Endothelial cell of umbilical vein (primary cell): ENCODE results near the gene ANKRD28. TPM values are rescaled to one million over a fixed set of nuclear protein-coding genes. Genes with fewer than 3 reads are reported as not detected.

ENCODE experiments used
- BruUV-seq: library from RNA; stranded (reverse); fragments of 400-500 nt; replicated peaks from 2 replicates; lab custom pipeline; 2021; lab: Mats Ljungman, UMichigan
- CTCF ChIA-PET: fragments of 300-600, 350-600 bp; sonication (Branson Sonifier 250); formaldehyde crosslinking; loops from one replicate; lab custom pipeline; 2021; ENCODE audit warnings: antibody characterized with exemption, inconsistent platforms; lab: Charles Lee
- POLR2A ChIA-PET: fragments of 300-600, 350-600 bp; sonication (Branson Sonifier 250); formaldehyde crosslinking; loops from one replicate; lab custom pipeline; 2021; ENCODE audit warnings: antibody characterized with exemption, inconsistent platforms; lab: Charles Lee
- DNase-seq: peaks from one replicate; pipeline ENCODE4 v3.0.0-alpha.2; 2011; ENCODE audit warnings: low read depth, low spot score
- FAIRE-seq: peaks from 2 replicates; lab custom pipeline; 2011; peaks lifted over from hg19 to GRCh38; lab: Jason Lieb, UNC
- H2AFZ ChIP-seq: 2 replicates; pipeline ENCODE4 v1.6.0; 2012; ENCODE audit warnings: low read depth, low read length, control low read depth, inconsistent platforms
- H3K27ac ChIP-seq: 2 replicates; pipeline ENCODE4 v1.5.1; 2011; ENCODE audit warnings: low read depth, mild to moderate bottlenecking, control low read depth, low read length, moderate library complexity; ENCODE audit not compliant: insufficient read depth
- H3K27me3 ChIP-seq, 2 experiments: 2 replicates each; pipeline versions ENCODE4 v1.6.0 to v1.6.1; 2011; ENCODE audit warnings: low read length in 2 of 2, mixed read lengths in 1 of 2; ENCODE audit not compliant: control insufficient read depth in 2 of 2, insufficient read depth in 2 of 2
- H3K36me3 ChIP-seq, 2 experiments: 2 replicates in 1 of 2; 3 replicates in 1 of 2; pipeline ENCODE4 v1.5.1; 2011; ENCODE audit warnings: low read length in 2 of 2, mild to moderate bottlenecking in 1 of 2, moderate library complexity in 1 of 2; ENCODE audit not compliant: control insufficient read depth in 2 of 2, insufficient read depth in 2 of 2; ENCODE audit errors: extremely low read depth in 1 of 2
- H3K4me1 ChIP-seq: 3 replicates; pipeline ENCODE4 v1.5.1; 2011; ENCODE audit warnings: mild to moderate bottlenecking, low read length; ENCODE audit not compliant: control insufficient read depth, insufficient read depth; ENCODE audit errors: extremely low read depth
- H3K4me2 ChIP-seq: 2 replicates; pipeline ENCODE4 v1.6.1; 2011; ENCODE audit warnings: low read length, control low read depth, mixed read lengths; ENCODE audit not compliant: insufficient read depth
- H3K4me3 ChIP-seq, 3 experiments: fragments of 200-600 bp in 1 of 3; sonication (generic), shearing (Covaris generic) in 1 of 3; replicated peaks in 1 of 3; 2 replicates each; pipeline ENCODE4 v1.5.1; 2011 to 2016; ENCODE audit warnings: control low read depth in 3 of 3, low read length in 3 of 3, mild to moderate bottlenecking in 2 of 3, inconsistent platforms in 1 of 3, low read depth in 1 of 3, moderate library complexity in 1 of 3; ENCODE audit not compliant: insufficient read depth in 1 of 3
- H3K79me2 ChIP-seq: 2 replicates; pipeline ENCODE4 v1.6.0; 2012; ENCODE audit warnings: low read length, inconsistent platforms; ENCODE audit not compliant: control insufficient read depth, insufficient read depth
- H3K9ac ChIP-seq: replicated peaks from 2 replicates; pipeline ENCODE3; 2011; ENCODE audit warnings: low read length, control low read depth; ENCODE audit not compliant: insufficient read depth; ENCODE audit errors: extremely low read depth
- H3K9me1 ChIP-seq: replicated peaks from 3 replicates; pipeline ENCODE4 v1.6.0; 2011; ENCODE audit warnings: mild to moderate bottlenecking, low read length; ENCODE audit not compliant: control insufficient read depth, insufficient read depth; ENCODE audit errors: extremely low read depth
- H3K9me3 ChIP-seq: replicated peaks from 2 replicates; pipeline ENCODE4 v1.5.1; 2012; ENCODE audit warnings: low read length, inconsistent platforms; ENCODE audit not compliant: control insufficient read depth, insufficient read depth
- H4K20me1 ChIP-seq: replicated peaks from 2 replicates; pipeline ENCODE3; 2011; ENCODE audit warnings: mild to moderate bottlenecking, low read length; ENCODE audit not compliant: control insufficient read depth, insufficient read depth; ENCODE audit errors: extremely low read depth
- CTCF ChIP-seq, 2 donors: IDR thresholded peaks; 1 replicate in 1 of 2; 2 replicates in 1 of 2; pipeline ENCODE4 v1.5.1; 2011; ENCODE audit warnings: low read length in 2 of 2, mild to moderate bottlenecking in 2 of 2, moderate library complexity in 2 of 2, control low read depth in 1 of 2, inconsistent platforms in 1 of 2, low read depth in 1 of 2; ENCODE audit not compliant: insufficient read depth in 1 of 2; ENCODE audit errors: extremely low read depth in 1 of 2
- EZH2 ChIP-seq: IDR thresholded peaks from 2 replicates; pipeline ENCODE4 v1.6.1; 2012; ENCODE audit warnings: borderline replicate concordance, low read depth, mild to moderate bottlenecking, moderate library complexity, low read length, inconsistent platforms; ENCODE audit not compliant: severe bottlenecking
- FOS ChIP-seq: IDR thresholded peaks from 2 replicates; pipeline ENCODE4 v1.6.1; 2011; ENCODE audit warnings: mild to moderate bottlenecking, low read length, moderate library complexity, borderline replicate concordance; ENCODE audit not compliant: insufficient read depth
- GATA2 ChIP-seq: IDR thresholded peaks from 2 replicates; pipeline ENCODE4 v1.7.0; 2011; ENCODE audit warnings: low read depth, mild to moderate bottlenecking, moderate library complexity, mixed read lengths, low read length; ENCODE audit not compliant: insufficient read length, insufficient read depth
- JUN ChIP-seq: IDR thresholded peaks from 2 replicates; pipeline ENCODE4 v1.6.1; 2011; ENCODE audit warnings: borderline replicate concordance, low read depth; ENCODE audit not compliant: insufficient read length, insufficient read depth
- MAX ChIP-seq: IDR thresholded peaks from 2 replicates; pipeline ENCODE4 v1.6.1; 2011; ENCODE audit not compliant: insufficient read depth, insufficient read length
- MYC ChIP-seq: IDR thresholded peaks from one replicate; pipeline ENCODE4 v1.6.1; 2011; ENCODE audit warnings: mild to moderate bottlenecking, low read depth, low read length
- POLR2A ChIP-seq: IDR thresholded peaks from 2 replicates; pipeline ENCODE4 v1.6.1; 2012; ENCODE audit warnings: low read depth, mild to moderate bottlenecking, control low read depth, low read length
- POLR2AphosphoS5 ChIP-seq: IDR thresholded peaks from 2 replicates; pipeline ENCODE4 v1.6.1; 2012; ENCODE audit warnings: low read depth, mild to moderate bottlenecking, control low read depth, low read length, moderate library complexity; ENCODE audit not compliant: insufficient read depth
- dilution Hi-C: fragments of 300-500 bp; cut with MboI; formaldehyde crosslinking; loops from one replicate; pipeline ENCODE4 v1.15.0; 2019; ENCODE audit warnings: low sequenced_read_pairs; ENCODE audit not compliant: extremely low pct_ligation_motif_present
- intact Hi-C: fragments of 100-400 bp; cut with micrococcal nuclease; formaldehyde crosslinking; loops from one replicate; pipeline ENCODE4 v1.10.0; 2022
- polyA plus RNA-seq, 4 experiments: library from polyadenylated mRNA; depleted of rRNA in 3 of 4; stranded (reverse) in 3 of 4; unstranded in 1 of 4; fragments of >200 nt; gene quantifications; 2 replicates each; pipeline versions ENCODE4 v1.2.1 to v1.2.3, GENCODE V29; 2011 to 2012; ENCODE audit warnings: missing spikeins in 1 of 4
- total RNA-seq: library from RNA; stranded (reverse); gene quantifications from 2 replicates; pipeline ENCODE4 v1.2.3, GENCODE V29; 2021

Gene ANKRD28
- total and polyA plus RNA-seq, 2 donors (not counting 3 experiments of a cell fraction or from before 2014, with no cell fraction given) = 36.7 to 97.3 TPM

GRCh38 chr3:15791525-15791924 lies 6.3 kb downstream of the ANKRD28 start:
- dilution Hi-C loops (no loop called here), intact Hi-C loops (no loop called here)
- TF ChIP-seq JUN (no peak), POLR2AphosphoS5 (no peak), FOS (no peak), POLR2A (no peak), EZH2 (no peak), GATA2 (no peak), MYC (no peak), CTCF (IDR thresholded peaks at IDR 0.05; ENCODE audit: extremely low read depth in 1 of 2, insufficient read depth in 1 of 2, low read depth in 1 of 2, low read length in 2 of 2) (no peak), MAX (no peak)
- BruUV-seq = no TSS peak
- no peak overlapping the region for H3K27ac ChIP-seq
- H3K4me3 ChIP-seq = no peak overlapping the region
- H3K9me1 ChIP-seq = no peaks in the 10 kb centered on the region
- H3K36me3 ChIP-seq = peaks cover 0 to 6% of the 10 kb centered on the region in 2 experiments
- no peak overlapping the region for H3K4me2 ChIP-seq
- no peak overlapping the region for H2AFZ ChIP-seq
- peaks cover 2% of the 10 kb centered on the region for H4K20me1 ChIP-seq
- no peaks in the 10 kb centered on the region for H3K27me3 ChIP-seq
- POLR2A ChIA-PET = no interaction called here
- CTCF ChIA-PET = no interaction called here
- no peak for DNase-seq
- H3K79me2 ChIP-seq = peaks cover 96% of the 10 kb centered on the region
- H3K9ac ChIP-seq = no peak overlapping the region
- no peaks in the 10 kb centered on the region for H3K9me3 ChIP-seq
- H3K4me1 ChIP-seq = peaks cover 17% of the 10 kb centered on the region
- FAIRE-seq = no peak
